ENCODE results near the gene PAK3.

Gene PAK3

GRCh38 chrX:111095974-111096895 is at the start of gene PAK3:
TSS of gene PAK3 (plus strand) at chrX:111096191. CDS start at chrX:111123104, 26,913 bp downstream.
- DNase-seq: peak; percentile 73

GRCh38 chrX:111047575-111047974 is 48.4 kb upstream of the PAK3 start:
- DNase-seq: no peak

- DNase-seq: no peak
Observed at GRCh38 chrX:111052478-111052877, 43.5 kb upstream of the PAK3 start.

GRCh38 chrX:111071542-111072277 is 24.3 kb upstream of the PAK3 start:
- DNase-seq: no peak

- no peak for DNase-seq
Observed at GRCh38 chrX:111083081-111083480, 12.9 kb upstream of the PAK3 start.

GRCh38 chrX:111086591-111087006 is 9.4 kb upstream of the PAK3 start:
- no peak for DNase-seq

- no peak for DNase-seq
Observed at GRCh38 chrX:111088628-111089027, 7.4 kb upstream of the PAK3 start.

- DNase-seq: no peak
Observed at GRCh38 chrX:111090458-111090857, 5.5 kb upstream of the PAK3 start.

- DNase-seq: no peak
Observed at GRCh38 chrX:111098874-111099273, 2.9 kb downstream of the PAK3 start.

- no peak for DNase-seq
Observed at GRCh38 chrX:111100191-111100590, 4.2 kb downstream of the PAK3 start.

- DNase-seq: no peak
Observed at GRCh38 chrX:111101580-111101979, 5.6 kb downstream of the PAK3 start.

GRCh38 chrX:111102636-111103035 is 6.6 kb downstream of the PAK3 start:
- DNase-seq: no peak

GRCh38 chrX:111103246-111103645 is 7.3 kb downstream of the PAK3 start:
- DNase-seq: no peak

- no peak for DNase-seq
Observed at GRCh38 chrX:111110098-111110775, 14.2 kb downstream of the PAK3 start.

- DNase-seq: no peak
Observed at GRCh38 chrX:111114806-111115205, 18.8 kb downstream of the PAK3 start.

- DNase-seq: no peak
Observed at GRCh38 chrX:111116666-111117065, 20.7 kb downstream of the PAK3 start.

- DNase-seq: no peak
Observed at GRCh38 chrX:111119341-111119740, 23.4 kb downstream of the PAK3 start.

GRCh38 chrX:111123125-111123524 is 27.1 kb downstream of the PAK3 start:
- DNase-seq: no peak

GRCh38 chrX:111123606-111124179 is 27.7 kb downstream of the PAK3 start:
- no peak for DNase-seq

GRCh38 chrX:111124418-111124817 is 28.4 kb downstream of the PAK3 start:
- DNase-seq: no peak

- DNase-seq: no peak
Observed at GRCh38 chrX:111127038-111127437, 31.0 kb downstream of the PAK3 start.

- DNase-seq: no peak
Observed at GRCh38 chrX:111129921-111130320, 33.9 kb downstream of the PAK3 start.

GRCh38 chrX:111131572-111131971 is 35.6 kb downstream of the PAK3 start:
- no peak for DNase-seq

Measured in NCI-H2227 treated with DMSO at 0.1 percent for 48 hours (cell line).